HG02981 (cell line): ENCODE measurements around the gene FAM120A.

Experiments used
- ATAC-seq: cut with Tn5 transposase; IDR thresholded peaks from one replicate; pipeline ENCODE4 v1.9.1; 2021; ENCODE audit warnings: mild to moderate bottlenecking, moderate library complexity; ENCODE audit not compliant: unreplicated experiment

The FAM120A gene

GRCh38 chr9:93467462-93467861, 16.0 kb downstream of the FAM120A start:
- no peak for ATAC-seq

- ATAC-seq: no peak
Observed at GRCh38 chr9:93468763-93469456, 17.4 kb downstream of the FAM120A start.

- no peak for ATAC-seq
Observed at GRCh38 chr9:93470391-93470790, 18.9 kb downstream of the FAM120A start.

GRCh38 chr9:93471124-93471523, 19.6 kb downstream of the FAM120A start:
- no peak for ATAC-seq

- ATAC-seq: no peak
Observed at GRCh38 chr9:93473411-93473810, 21.9 kb downstream of the FAM120A start.

- no peak for ATAC-seq
Observed at GRCh38 chr9:93475108-93475507, 23.6 kb downstream of the FAM120A start.

- no peak for ATAC-seq
Observed at GRCh38 chr9:93475856-93476255, 24.4 kb downstream of the FAM120A start.

- no peak for ATAC-seq
Observed at GRCh38 chr9:93476924-93477323, 25.4 kb downstream of the FAM120A start.

- no peak for ATAC-seq
Observed at GRCh38 chr9:93477397-93477796, 25.9 kb downstream of the FAM120A start.

GRCh38 chr9:93479726-93480125, 28.2 kb downstream of the FAM120A start:
- no peak for ATAC-seq

GRCh38 chr9:93480262-93480661, 28.8 kb downstream of the FAM120A start:
- no peak for ATAC-seq

GRCh38 chr9:93480728-93481324, 29.3 kb downstream of the FAM120A start:
- no peak for ATAC-seq

GRCh38 chr9:93483497-93483896, 32.0 kb downstream of the FAM120A start:
- ATAC-seq: no peak

- ATAC-seq: no peak
Observed at GRCh38 chr9:93486268-93486667, 34.8 kb downstream of the FAM120A start.

- ATAC-seq: no peak
Observed at GRCh38 chr9:93488244-93488643, 36.8 kb downstream of the FAM120A start.

GRCh38 chr9:93491593-93492232, 40.2 kb downstream of the FAM120A start:
- no peak for ATAC-seq

- no peak for ATAC-seq
Observed at GRCh38 chr9:93492327-93492726, 40.8 kb downstream of the FAM120A start.

GRCh38 chr9:93493949-93494348, 42.5 kb downstream of the FAM120A start:
- ATAC-seq: no peak

GRCh38 chr9:93496285-93496684, 44.8 kb downstream of the FAM120A start:
- ATAC-seq: no peak

GRCh38 chr9:93500571-93501298, 49.2 kb downstream of the FAM120A start:
- no peak for ATAC-seq

- no peak for ATAC-seq
Observed at GRCh38 chr9:93501406-93501805, 49.9 kb downstream of the FAM120A start.

- ATAC-seq: no peak
Observed at GRCh38 chr9:93503381-93503780, 51.9 kb downstream of the FAM120A start.
